HG03139 (cell line): ENCODE measurements around the gene LEUTX.
"Not testable (repeated sequence)": the region's sequence is repeated elsewhere in the genome, so short reads cannot be mapped to it uniquely, and the experiment has no call there.

Experiments used
- ATAC-seq: cut with Tn5 transposase; IDR thresholded peaks from one replicate; pipeline ENCODE4 v1.9.1; 2021; ENCODE audit not compliant: unreplicated experiment

LEUTX gene

GRCh38 chr19:39778763-39779162 is at the start of gene LEUTX:
TSS of gene LEUTX (plus strand) at chr19:39778854. CDS start at chr19:39778921, 67 bp downstream.
- ATAC-seq: no peak

DNA sequence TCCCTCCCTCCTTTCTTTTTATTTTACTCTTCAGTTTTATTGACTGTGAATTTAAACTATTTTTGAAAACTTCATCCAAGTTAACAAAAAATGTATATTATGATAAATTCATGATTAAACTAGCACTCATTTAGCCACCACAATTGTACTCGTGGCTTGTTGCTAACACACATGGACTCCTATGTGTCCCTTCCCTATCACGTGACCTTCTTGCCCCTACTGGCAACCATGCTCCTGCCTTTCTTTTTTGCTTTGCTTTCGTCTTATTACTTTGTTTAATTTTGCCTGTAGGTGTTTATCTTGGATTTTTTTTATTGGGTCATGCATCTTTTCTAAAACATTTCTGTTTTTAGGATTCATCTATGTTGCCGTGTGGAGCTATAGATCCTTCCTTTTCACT is 49.1 kb upstream of the LEUTX start:
- no peak for ATAC-seq

DNA sequence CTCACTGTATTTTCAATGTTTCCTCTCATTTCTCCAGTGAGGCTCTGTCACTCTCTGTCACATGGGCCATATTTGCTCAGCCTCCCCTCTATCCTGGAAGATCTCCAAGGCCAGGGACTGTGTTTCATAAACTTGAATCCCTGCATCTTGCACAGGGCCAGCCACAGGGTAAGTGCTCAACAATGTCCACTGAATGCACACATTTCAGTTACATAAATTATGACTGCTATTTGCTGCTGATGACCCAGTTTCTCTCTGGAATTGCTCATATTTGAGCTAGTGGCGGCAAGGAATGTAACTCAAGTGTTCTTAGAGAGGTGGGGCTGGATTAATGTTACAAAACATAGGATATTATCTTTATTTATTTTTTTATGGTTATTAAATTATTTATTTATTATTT is 47.0 kb upstream of the LEUTX start:
- ATAC-seq: no peak

DNA sequence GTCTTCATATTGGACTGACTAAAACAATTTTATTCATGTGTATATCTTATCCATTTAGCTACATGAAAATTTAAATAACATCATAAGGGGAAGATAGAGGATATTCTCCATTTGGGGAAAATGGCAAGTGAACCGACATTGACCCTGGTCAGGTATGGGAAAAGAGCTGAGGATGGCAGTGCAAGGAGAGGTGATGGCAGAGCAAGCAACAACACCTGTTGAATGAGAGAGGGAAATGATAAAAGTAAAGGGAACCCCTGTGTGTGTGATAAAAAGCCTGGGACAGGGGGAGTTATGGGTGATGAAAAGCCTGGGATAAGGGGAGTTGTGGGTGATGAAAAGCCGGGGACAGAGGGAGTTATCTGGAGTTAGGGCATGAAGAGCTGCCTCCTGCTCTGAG is 44.8 kb upstream of the LEUTX start:
- ATAC-seq: no peak

DNA sequence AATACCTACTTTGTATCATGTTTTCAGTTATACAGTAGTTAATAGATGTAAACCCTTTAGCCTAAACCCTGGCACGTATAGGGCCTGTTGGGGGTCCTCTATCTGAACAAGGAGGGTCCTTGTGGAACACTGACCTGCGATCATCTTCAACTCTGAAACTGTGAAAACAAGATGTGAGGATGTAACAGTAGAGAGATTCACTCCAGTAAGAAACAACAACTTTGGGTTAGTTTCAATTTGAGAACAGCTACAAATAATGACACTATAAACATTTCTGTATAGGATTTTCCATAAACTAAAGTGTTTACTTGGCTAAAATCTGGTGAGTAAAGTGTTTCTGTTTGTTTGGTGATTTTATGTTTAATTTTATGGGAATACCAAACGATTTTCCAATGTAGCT is 43.0 kb upstream of the LEUTX start:
- ATAC-seq: no peak

- no peak for ATAC-seq
These were observed 42.6 kb upstream of the LEUTX start for GRCh38 chr19:39736088-39736487.

GRCh38 chr19:39737351-39737750 is 41.3 kb upstream of the LEUTX start:
- ATAC-seq: no peak

DNA sequence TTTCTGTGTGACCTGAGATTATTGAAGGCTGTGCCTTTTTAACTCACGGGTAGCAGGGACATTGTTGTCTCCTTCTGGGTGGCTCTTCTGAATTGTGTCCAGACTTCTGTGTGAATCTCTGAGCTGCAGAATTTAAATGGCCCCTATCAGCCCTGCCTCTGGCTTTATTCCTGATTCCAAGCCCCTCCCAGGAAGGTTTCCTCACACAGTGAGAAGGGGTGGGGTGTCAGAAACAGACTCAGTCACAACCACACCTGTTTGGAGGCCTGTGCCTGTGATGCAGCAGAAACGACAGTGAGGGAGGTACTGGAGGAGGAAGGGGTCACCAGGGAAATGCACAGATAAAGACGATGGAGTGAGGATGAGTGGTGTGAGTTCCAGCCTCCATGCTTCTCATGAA is 40.8 kb upstream of the LEUTX start, which contains the start of gene CLC:
Gene CLC, minus strand, starts transcription at position 139 of the 400 bp plus-strand sequence. Its CDS starts 77 bp downstream, at position 62.
- no peak for ATAC-seq

DNA sequence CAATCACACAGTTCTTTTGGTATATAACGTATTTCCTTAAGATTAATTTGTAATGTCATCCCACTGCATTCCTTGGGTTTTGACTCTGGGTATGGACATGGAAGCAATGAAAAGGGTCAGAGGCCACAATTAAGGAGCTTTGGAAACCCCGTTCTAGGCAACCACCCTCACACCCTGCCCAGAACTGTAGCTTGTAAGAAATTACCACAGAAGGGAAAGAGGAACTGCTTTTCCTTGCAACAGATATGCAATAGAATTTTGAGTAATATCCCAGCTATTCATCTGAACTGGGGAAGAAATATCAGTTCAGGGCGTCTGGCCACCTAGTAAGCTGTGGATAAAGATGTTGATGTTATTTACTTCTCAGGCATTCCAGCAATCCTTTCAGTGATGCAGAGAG is 39.8 kb upstream of the LEUTX start:
- ATAC-seq: no peak

- ATAC-seq: no peak
These were observed 38.3 kb upstream of the LEUTX start for GRCh38 chr19:39740395-39740794.

DNA sequence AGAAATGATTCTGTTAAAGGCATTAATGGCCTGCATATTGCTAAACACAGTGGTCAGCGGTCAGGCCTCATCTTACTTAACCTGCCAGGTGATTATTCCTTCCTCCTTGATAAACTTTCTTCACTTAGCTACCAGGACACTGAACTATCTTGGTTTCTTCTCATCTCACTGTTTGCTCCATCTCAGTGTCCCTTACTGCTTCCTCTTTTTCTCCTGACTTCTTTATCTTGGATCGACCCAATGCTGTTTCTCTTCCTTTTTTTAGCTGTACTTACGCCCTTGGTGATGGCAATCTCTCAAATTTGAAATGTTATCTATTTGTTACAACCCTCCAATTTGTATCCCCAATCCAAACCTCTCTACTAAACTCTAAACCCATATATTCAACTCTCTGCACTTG is 33.0 kb upstream of the LEUTX start:
- no peak for ATAC-seq

DNA sequence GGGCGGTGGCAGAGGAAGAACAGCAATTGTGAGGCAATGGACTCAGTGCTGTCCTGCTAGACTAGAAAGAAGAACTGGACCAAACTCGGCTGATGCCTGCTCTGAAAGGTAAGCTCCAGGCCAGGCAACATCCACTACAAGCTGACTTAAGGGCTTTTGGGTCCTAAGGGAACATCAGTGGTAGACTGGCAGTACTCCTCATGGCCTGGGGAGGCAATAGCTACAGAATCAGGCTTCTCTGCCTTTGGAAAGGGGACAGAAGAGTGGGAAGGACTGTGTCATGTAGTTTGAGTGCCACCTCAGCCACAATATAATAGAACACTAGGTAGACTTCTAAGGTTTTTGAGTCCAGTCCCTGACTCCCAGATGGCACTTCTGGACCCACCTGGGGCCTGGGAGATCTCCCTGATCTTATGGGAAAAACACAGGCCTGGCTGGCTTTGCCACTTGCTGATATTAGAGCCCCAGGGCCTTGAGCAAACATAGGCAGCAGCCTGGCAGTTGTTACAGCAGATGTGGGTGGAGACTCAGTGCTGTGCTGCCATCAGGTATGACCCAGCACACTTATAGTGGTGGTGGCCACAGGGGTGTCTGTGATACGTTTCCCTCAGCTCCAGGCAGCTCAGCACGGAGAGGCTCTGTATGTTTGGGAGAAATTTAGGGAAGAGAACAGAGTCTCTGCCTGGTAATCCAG is 31.7 kb upstream of the LEUTX start:
- no peak for ATAC-seq

DNA sequence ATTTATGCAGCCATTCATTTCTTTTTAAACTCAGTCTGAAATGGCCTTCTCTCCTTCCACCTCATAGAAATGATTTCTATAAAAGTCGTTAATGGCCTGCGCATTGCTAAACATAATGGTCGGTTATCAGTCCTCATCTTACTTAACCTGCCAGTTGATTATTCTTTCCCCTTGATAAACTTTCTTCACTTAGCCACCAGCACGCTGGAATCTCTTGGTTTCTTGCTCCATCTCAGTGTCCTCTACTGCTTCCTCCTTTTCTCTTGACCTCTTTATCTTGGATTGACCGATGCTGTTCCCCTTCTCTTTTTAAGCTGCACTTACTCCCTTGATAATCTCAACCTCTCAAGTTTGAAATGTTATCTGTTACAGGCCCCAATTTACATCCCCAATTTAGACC is 28.7 kb upstream of the LEUTX start:
- ATAC-seq: no peak

- ATAC-seq: no peak
These were observed 26.3 kb upstream of the LEUTX start for GRCh38 chr19:39752390-39752789.

GRCh38 chr19:39752795-39753194 is 25.9 kb upstream of the LEUTX start:
- no peak for ATAC-seq

DNA sequence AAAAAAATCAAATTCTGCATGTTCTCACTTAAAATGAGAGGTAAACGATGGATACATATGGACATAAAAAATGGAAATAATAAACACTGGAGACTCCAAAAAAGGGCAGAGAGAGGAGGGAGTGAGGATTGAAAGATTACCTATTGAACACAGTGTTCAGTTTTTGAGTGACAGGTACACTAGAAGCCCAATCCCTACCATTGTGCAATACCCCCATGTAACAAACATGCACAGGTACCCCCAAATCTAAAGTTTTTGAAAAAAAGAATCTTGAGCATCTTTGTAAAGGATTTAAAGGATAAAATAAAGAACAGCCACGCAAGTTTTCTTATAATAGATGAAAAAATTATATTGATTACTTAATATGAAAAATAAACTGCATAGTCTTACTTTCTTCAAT is 24.1 kb upstream of the LEUTX start:
- ATAC-seq: no peak

DNA sequence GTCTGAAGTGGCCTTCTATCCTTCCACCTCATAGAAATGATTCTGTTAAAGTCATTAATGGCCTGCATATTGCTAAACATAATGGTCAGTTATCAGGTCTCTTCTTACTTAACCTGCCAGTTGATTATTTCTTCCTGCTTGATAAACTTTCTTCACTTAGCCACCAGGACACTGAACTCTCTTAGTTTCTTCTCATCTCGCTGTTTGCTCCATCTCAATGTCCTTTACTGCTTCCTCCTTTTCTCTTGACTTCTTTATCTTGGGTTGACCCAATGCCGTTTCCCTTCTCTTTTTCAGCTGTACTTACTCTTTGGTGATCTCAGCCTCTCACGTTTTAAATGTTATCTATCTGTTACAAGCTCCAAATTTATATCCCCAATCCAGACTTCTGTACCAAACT is 23.7 kb upstream of the LEUTX start:
- no peak for ATAC-seq

DNA sequence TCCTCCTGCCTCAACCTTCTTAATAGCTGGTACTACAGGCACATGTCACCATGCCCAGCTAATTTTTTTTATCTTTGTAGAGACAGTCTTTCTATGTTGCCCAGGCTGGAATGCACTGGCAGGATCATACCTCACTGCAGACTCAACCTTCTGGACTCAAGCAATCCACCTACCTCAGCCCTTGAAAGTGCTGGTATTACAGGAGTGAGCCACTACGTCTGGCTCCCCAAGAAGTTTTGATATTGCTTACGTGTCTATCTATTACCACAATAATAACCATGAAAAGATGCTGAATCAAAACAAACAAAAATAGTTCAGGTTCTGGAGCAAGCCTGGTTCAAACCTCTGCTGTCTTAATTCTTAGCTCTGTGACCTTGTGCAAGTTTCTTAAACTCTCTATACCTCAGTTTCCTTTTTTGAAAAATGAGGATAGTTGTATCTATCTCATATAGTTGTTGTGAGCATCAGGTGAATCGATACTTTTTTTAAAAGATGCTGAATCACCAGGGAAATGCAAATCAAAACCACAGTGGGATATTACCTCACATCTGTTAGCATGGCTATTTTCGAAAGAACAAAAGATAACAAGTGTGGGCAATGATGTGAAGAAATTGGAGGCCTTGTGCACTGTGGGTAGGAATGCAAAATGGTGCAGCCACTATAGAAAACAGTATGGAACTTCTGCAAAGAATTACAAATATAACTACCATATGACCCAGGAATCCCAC is 19.0 kb upstream of the LEUTX start:
- ATAC-seq: no peak

DNA sequence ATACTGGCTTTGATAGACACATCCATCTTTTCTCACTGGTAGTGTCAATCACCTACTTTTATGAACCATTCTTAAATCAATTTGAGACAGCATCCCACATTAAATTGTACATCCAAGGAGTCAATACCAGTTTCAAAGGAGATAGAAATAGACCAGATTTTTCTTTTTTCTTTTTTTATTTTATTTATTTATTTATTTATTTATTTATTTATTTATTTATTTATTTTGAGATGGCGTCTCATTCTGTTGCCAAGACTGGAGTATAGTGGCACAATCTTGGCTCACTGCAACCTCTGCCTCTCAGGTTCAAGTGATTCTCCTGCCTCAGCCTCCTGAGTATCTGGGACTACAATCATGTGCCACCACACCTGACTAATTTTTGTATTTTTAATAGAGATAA is 16.8 kb upstream of the LEUTX start:
- not testable (repeated sequence) for ATAC-seq

DNA sequence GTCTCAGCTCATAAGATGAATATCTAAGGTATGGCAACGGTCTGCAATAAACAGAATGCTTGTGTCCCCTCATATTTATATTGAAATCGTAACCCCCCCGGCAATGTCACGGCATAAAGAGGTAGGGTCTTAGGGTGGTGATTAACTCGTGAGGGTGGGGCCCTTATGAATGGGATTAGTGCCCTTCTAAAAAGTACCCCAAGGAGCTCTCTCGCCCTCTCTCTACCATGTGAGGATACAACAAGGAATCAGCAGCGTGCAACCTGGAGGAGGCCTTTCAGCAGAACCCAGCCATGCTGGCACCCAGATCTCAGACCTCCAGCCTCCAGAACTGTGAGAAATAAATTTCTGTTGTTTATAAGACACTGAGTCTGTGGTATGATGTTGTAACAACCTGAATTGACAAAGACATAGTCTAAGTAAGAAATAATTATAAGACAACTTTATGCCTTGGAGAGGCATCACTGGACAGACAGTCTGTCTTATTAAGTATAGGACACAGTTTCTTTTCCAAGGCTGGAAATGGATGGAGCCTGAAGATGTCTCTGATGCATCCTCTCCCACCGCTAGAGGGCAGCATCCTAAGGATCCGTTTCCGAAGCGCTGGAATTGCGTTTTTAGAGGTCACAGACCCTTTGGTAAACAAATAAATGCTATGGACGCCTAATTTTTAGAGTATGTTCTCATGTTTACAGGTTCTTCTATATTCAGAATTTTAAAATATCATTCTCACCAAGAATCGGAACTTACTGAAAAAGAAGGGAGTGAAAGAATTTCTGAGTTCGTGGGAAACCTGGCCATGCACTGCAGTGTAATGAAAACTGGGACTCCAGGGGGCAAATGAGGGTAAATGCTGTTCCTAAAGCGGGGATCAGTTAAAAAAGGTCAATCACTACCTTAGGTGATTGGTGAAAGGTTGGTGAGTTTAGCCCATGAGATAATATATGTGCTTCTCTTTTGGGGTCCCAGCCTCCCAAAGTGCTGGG is 13.3 kb upstream of the LEUTX start:
- no peak for ATAC-seq

DNA sequence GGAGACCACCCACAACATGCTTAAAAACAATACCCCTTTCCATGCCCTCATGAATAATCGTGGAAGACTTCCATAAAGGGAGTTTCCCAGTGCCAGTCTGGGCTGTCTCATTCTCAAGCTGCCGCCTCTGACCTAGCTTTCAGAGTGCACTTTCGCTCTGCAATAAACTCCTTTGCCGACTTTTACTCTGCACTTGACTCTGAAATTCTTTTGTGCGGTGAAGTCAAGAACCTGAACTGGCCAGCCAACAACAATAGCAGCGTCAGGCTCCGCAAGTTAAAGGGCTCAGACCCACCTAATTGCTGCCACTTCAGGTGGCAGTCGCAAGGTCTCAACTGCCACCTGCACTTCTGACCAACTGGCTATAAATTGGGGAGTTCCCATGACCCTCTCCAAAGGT is 10.3 kb upstream of the LEUTX start:
- ATAC-seq: no peak
